ENCODE measurements around the gene GPR152.

Gene GPR152

DNA sequence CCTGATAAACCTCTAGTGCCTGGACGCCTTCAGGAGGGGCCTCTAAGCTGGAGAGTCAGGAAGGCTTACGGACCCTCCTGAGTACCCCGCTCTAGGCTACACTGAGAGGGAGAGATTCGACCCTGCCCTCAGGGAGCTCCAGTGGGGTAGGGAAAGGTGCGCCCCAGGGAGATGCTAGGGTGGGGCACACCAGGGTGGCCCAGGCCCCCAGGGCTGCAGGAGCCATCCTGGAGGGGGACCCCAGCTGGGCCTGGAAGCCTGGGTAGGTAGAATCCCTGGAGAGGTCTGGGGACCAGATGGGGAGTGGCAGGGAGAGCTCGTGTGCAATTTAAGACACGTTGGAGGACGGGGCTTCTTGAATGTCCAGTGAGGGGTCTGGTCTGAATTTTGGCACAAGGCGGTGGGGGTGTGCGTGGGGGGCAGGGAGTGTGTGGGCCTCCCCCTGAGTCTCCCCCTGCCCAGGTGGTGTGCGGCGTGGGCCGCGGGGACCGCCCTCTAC lies 32.3 kb downstream of the GPR152 start:
- H3K27ac ChIP-seq (replicated peaks): no peak overlapping the region
- peak overlapping the region; percentile 27 for H3K4me3 ChIP-seq (replicated peaks; ENCODE audit: insufficient read depth, low read length)
- no peak for DNase-seq (ENCODE audit: low read depth in 1 of 2, low spot score in 1 of 2)
- no peaks in the 10 kb centered on the region for H3K27me3 ChIP-seq (ENCODE audit: insufficient read depth, poor library complexity, severe bottlenecking)
- TF ChIP-seq GABPA (IDR thresholded peaks at IDR 0.05; ENCODE audit: low read depth) (no peak), SPI1 (IDR thresholded peaks at IDR 0.05; ENCODE audit: borderline replicate concordance, low read depth) (no peak), POLR2AphosphoS5 (IDR thresholded peaks at IDR 0.05; ENCODE audit: low read depth) (no peak)
- TF ChIP-seq, protein P1, sequence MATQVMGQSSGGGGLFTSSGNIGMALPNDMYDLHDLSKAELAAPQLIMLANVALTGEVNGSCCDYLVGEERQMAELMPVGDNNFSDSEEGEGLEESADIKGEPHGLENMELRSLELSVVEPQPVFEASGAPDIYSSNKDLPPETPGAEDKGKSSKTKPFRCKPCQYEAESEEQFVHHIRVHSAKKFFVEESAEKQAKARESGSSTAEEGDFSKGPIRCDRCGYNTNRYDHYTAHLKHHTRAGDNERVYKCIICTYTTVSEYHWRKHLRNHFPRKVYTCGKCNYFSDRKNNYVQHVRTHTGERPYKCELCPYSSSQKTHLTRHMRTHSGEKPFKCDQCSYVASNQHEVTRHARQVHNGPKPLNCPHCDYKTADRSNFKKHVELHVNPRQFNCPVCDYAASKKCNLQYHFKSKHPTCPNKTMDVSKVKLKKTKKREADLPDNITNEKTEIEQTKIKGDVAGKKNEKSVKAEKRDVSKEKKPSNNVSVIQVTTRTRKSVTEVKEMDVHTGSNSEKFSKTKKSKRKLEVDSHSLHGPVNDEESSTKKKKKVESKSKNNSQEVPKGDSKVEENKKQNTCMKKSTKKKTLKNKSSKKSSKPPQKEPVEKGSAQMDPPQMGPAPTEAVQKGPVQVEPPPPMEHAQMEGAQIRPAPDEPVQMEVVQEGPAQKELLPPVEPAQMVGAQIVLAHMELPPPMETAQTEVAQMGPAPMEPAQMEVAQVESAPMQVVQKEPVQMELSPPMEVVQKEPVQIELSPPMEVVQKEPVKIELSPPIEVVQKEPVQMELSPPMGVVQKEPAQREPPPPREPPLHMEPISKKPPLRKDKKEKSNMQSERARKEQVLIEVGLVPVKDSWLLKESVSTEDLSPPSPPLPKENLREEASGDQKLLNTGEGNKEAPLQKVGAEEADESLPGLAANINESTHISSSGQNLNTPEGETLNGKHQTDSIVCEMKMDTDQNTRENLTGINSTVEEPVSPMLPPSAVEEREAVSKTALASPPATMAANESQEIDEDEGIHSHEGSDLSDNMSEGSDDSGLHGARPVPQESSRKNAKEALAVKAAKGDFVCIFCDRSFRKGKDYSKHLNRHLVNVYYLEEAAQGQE (IDR thresholded peaks at IDR 0.05; ENCODE audit: insufficient replicate concordance, low read depth): no peak
- TF ChIP-seq, protein P2, sequence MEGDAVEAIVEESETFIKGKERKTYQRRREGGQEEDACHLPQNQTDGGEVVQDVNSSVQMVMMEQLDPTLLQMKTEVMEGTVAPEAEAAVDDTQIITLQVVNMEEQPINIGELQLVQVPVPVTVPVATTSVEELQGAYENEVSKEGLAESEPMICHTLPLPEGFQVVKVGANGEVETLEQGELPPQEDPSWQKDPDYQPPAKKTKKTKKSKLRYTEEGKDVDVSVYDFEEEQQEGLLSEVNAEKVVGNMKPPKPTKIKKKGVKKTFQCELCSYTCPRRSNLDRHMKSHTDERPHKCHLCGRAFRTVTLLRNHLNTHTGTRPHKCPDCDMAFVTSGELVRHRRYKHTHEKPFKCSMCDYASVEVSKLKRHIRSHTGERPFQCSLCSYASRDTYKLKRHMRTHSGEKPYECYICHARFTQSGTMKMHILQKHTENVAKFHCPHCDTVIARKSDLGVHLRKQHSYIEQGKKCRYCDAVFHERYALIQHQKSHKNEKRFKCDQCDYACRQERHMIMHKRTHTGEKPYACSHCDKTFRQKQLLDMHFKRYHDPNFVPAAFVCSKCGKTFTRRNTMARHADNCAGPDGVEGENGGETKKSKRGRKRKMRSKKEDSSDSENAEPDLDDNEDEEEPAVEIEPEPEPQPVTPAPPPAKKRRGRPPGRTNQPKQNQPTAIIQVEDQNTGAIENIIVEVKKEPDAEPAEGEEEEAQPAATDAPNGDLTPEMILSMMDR (IDR thresholded peaks at IDR 0.05; ENCODE audit: insufficient read depth, low read length): no peak

DNA sequence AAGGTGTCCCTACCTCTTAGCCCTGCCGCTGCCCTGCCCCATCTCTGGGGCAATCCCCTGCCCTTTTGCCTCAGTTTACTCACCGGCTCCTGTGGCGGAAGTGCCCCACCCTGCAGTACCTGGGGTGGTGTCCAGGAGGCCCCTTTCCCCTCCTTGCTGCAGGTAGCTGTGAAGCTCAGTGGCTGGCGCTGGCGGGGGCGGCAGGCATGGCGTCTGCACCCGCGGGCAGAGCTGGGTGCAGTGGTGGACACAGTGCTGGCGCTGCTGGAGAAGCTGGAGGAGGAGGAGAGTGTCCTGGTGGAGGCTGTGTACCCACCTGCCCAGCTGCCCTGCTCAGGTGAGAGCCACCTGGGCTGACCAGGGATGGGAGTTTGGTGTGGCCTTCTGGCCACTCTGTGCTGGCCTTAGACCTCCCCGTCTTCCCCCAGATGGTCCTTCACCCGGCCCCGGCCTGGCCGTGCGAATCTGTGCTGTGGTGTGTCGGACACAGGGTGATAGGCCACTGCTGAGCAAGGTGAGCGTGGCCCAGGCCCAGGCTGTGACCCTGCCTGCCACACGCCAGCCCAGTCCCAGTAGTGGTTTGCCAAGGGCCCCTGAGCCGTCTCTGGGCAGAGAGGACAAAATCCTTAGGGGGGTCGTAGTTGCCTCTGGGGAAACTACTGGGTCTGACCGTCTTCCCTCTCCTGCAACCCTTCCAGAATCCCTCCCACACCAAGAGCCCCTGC lies 33.0 kb downstream of the GPR152 start:
- H3K27me3 ChIP-seq (ENCODE audit: insufficient read depth, poor library complexity, severe bottlenecking): no peaks in the 10 kb centered on the region
- DNase-seq (ENCODE audit: low read depth in 1 of 2, low spot score in 1 of 2): no peak
- no peak overlapping the region for H3K27ac ChIP-seq (replicated peaks)
- no peak overlapping the region for H3K4me3 ChIP-seq (replicated peaks; ENCODE audit: insufficient read depth, low read length)
- TF ChIP-seq GABPA (IDR thresholded peaks at IDR 0.05; ENCODE audit: low read depth) (no peak), SPI1 (IDR thresholded peaks at IDR 0.05; ENCODE audit: borderline replicate concordance, low read depth) (no peak), POLR2AphosphoS5 (IDR thresholded peaks at IDR 0.05; ENCODE audit: low read depth) (no peak)
- TF ChIP-seq, protein P1 (IDR thresholded peaks at IDR 0.05; ENCODE audit: insufficient replicate concordance, low read depth): no peak
- TF ChIP-seq, protein P2 (IDR thresholded peaks at IDR 0.05; ENCODE audit: insufficient read depth, low read length): no peak

DNA sequence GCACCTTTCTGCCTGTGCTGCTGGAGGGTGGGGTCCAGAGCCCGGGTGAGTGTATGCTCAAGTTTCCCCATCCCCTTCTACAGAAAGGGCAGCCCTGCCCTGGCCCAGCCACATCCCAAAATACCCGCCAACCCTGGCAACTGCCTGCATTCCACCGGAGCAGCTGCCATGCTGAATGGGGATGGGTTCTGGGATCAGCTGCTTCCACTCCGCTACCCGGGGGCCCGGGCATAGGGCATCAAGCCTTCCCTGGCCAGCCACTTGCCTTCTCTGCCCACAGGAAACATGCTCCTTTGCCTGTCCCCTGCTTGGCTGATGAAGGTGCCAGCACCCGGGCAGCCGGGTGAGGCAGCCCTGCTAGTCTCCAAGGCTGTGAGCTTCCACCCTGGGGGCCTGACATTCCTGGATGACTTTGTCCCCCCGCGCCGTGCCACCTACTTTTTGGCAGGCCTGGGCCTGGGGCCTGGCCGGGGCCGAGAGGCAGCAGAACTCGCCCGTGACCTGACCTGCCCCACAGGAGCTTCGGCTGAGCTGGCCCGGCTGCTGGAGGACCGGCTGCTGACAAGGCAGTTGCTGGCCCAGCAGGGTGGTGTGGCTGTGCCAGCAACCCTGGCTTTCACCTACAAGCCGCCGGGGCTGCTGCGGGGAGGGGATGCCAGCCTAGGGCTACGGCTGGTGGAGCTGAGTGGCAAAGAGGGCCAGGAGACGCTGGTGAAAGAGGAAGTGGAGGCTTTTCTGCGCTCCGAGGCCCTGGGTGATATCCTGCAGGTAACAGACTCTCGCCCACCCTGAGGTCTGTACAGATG lies 33.9 kb downstream of the GPR152 start:
- H3K4me3 ChIP-seq (replicated peaks; ENCODE audit: insufficient read depth, low read length): no peak overlapping the region
- DNase-seq (ENCODE audit: low read depth in 1 of 2, low spot score in 1 of 2): peak in 1 of 2 experiments; percentile 74
- H3K27me3 ChIP-seq (ENCODE audit: insufficient read depth, poor library complexity, severe bottlenecking): no peaks in the 10 kb centered on the region
- TF ChIP-seq, protein P1 (IDR thresholded peaks at IDR 0.05; ENCODE audit: insufficient replicate concordance, low read depth): no peak
- peak; percentile 97 for TF ChIP-seq SPI1 (IDR thresholded peaks at IDR 0.05; ENCODE audit: borderline replicate concordance, low read depth)
- H3K27ac ChIP-seq (replicated peaks): no peak overlapping the region; the same call in 1 of the 2 replicates
